Stimulated activated CD4-positive, alpha-beta T cell treated with anti-CD3 and anti-CD28 coated beads, Interleukin-12 subunit alpha, Interleukin-12 subunit beta, amount 100 ng/mL, for 24 hours (primary cell): ENCODE measurements around the gene OR2L8.

Source experiments
- DNase-seq, 2 experiments: peaks; one replicate each; pipeline ENCODE4 v3.0.0-alpha.2; 2020; ENCODE audit warnings: low read depth in 2 of 2

The OR2L8 gene

DNA sequence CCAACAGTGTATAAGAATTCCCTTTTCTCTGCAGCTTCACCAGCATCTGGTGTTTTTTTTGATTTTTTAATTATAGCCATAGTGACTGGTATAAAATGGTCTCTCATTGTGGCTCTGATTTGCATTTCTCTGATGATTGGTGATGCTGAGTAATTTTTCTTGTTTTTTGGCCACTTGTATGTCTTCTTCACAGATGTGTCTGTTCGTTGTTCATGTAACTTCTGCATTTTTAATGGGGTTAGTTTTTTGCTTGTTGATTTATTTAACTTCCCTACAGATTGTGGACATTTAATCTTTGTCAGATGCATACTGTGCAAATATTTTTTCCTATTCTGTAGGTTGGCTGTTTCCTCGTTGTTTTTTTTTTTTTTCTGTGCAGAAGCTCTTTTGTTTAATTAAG, 44.3 kb downstream of the OR2L8 start:
- DNase-seq = no peak

DNA sequence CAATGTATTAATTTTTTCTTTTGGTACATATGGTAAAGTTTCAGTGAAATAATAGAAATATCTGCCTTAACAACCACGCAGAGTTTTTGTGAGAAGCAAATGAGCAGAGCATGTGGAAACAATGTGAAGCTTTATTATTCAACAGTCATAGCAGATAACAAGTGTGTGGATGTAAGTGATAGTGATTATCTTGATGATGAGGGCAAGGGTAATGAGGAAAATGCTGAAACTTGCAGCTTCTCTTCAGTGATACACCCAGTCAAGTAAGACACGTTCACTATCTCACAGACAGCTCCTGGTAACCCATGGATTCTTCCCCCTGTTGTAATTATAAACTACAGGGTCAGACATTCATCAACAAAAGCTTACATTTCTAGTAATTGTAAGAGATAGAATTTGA, 50.2 kb downstream of the OR2L8 start:
- no peak for DNase-seq
